ENCODE results near the gene SIRT5.

GRCh38 chr6:13574149-13574570 is 241 bp upstream of the SIRT5 start:
- peak; percentile 34 for TF ChIP-seq CTCF (IDR thresholded peaks at IDR 0.05; ENCODE audit: low read depth, low read length)
- no peak for TF ChIP-seq EZH2phosphoT487 (IDR thresholded peaks at IDR 0.05; ENCODE audit: low read depth)

Data from OCI-LY3 (cell line).